HepG2 (cell line): ENCODE data around the gene SPAG9. TPM values are rescaled to one million over a fixed set of nuclear protein-coding genes. Genes with fewer than 3 reads are reported as not detected.
A peak's percentile ranks its signal among the peaks of the same experiment; 100 is the strongest.

Experiments
- ATF1 ChIP-seq: IDR thresholded peaks from 2 replicates; pipeline ENCODE4 v1.6.1; 2016; ENCODE audit warnings: mild to moderate bottlenecking, control low read depth
- NFKB2 ChIP-seq: sonication (generic); formaldehyde crosslinking; IDR thresholded peaks from 2 replicates; pipeline ENCODE4 v1.4.0; 2020; ENCODE audit warnings: missing genetic modification reagents, borderline replicate concordance
- PATZ1 ChIP-seq: sonication (generic); formaldehyde crosslinking; IDR thresholded peaks from 2 replicates; pipeline ENCODE4 v1.4.0; 2020; ENCODE audit warnings: missing genetic modification reagents
- PAXIP1 ChIP-seq: sonication (generic); formaldehyde crosslinking; conservative IDR thresholded peaks from 2 replicates; pipeline ENCODE4 v1.4.0; 2020; ENCODE audit warnings: mild to moderate bottlenecking, missing genetic modification reagents, moderate library complexity
- THRA ChIP-seq: sonication (generic); formaldehyde crosslinking; IDR thresholded peaks from 2 replicates; pipeline ENCODE4 v1.4.0; 2020; ENCODE audit warnings: missing genetic modification reagents, borderline replicate concordance
- TIGD3 ChIP-seq: sonication (generic); formaldehyde crosslinking; IDR thresholded peaks from 2 replicates; pipeline ENCODE4 v1.5.1; 2020; ENCODE audit warnings: mild to moderate bottlenecking, missing genetic modification reagents, borderline replicate concordance
- TP53 ChIP-seq: sonication (generic); formaldehyde crosslinking; conservative IDR thresholded peaks from 2 replicates; pipeline ENCODE4 v1.4.0; 2020; ENCODE audit warnings: missing genetic modification reagents
- YEATS4 ChIP-seq: sonication (generic); formaldehyde crosslinking; IDR thresholded peaks from 2 replicates; pipeline ENCODE4 v1.4.0; 2020; ENCODE audit warnings: missing genetic modification reagents, borderline replicate concordance
- ZFYVE20 ChIP-seq: sonication (generic); formaldehyde crosslinking; IDR thresholded peaks from 2 replicates; pipeline ENCODE4 v1.8.0; 2023; ENCODE audit warnings: low read depth, mild to moderate bottlenecking, moderate library complexity, missing genetic modification reagents, borderline replicate concordance
- ZKSCAN8 ChIP-seq: IDR thresholded peaks from 2 replicates; pipeline ENCODE4 v1.6.1; 2016; ENCODE audit warnings: borderline replicate concordance, missing genetic modification reagents, missing compliant biosample characterization
- ZNF10 ChIP-seq: sonication (generic); formaldehyde crosslinking; IDR thresholded peaks from 2 replicates; pipeline ENCODE4 v1.4.0; 2020; ENCODE audit warnings: mild to moderate bottlenecking, low read depth, missing genetic modification reagents, borderline replicate concordance
- ZNF207 ChIP-seq: fragments of 450-650 bp; IDR thresholded peaks from 2 replicates; pipeline ENCODE4 v1.6.1; 2016; ENCODE audit warnings: antibody characterized with exemption, borderline replicate concordance
- ZNF3 ChIP-seq: IDR thresholded peaks from 2 replicates; pipeline ENCODE4 v1.7.0; 2017; ENCODE audit warnings: inconsistent platforms
- ZNF317 ChIP-seq: sonication (generic); formaldehyde crosslinking; IDR thresholded peaks from 2 replicates; pipeline ENCODE4 v1.5.0; 2020; ENCODE audit warnings: mild to moderate bottlenecking, missing genetic modification reagents
- ZNF644 ChIP-seq: IDR thresholded peaks from 2 replicates; pipeline ENCODE4 v1.6.1; 2016; ENCODE audit warnings: low read depth
- ZNF879 ChIP-seq: sonication (generic); formaldehyde crosslinking; IDR thresholded peaks from 2 replicates; pipeline ENCODE4 v1.8.1; 2023; ENCODE audit warnings: missing genetic modification reagents
- polyA plus RNA-seq, 8 experiments: library from polyadenylated mRNA; depleted of rRNA in 3 of 8; stranded (reverse) in 7 of 8; unstranded in 1 of 8; fragments of >200 nt; fragmentation: Illumina TruSeq in 4 of 8; extraction: Trizol in 4 of 8; gene quantifications; 2 replicates each; pipeline versions ENCODE4 v1.2.1 to v1.2.3, GENCODE V29; 2011 to 2016; ENCODE audit warnings: low read depth in 4 of 8, missing spikeins in 1 of 8, mixed read lengths in 1 of 8; ENCODE audit not compliant: insufficient read depth in 1 of 8
- total RNA-seq, 5 experiments: library from RNA; depleted of rRNA; stranded (reverse); fragments of >200 nt; fragmentation: Illumina TruSeq; extraction: Trizol; gene quantifications; 2 replicates each; pipeline ENCODE4 v1.2.3, GENCODE V29; 2016; ENCODE audit warnings: low read depth in 1 of 5
- TF ChIP-seq, protein P1 (sequence below): IDR thresholded peaks from 2 replicates; pipeline ENCODE4 v1.6.1; 2016; ENCODE audit warnings: low read depth, borderline replicate concordance
- TF ChIP-seq, protein P2 (sequence below): sonication (generic); formaldehyde crosslinking; IDR thresholded peaks from 2 replicates; pipeline ENCODE4 v1.4.0; 2020; ENCODE audit warnings: missing genetic modification reagents, low read depth, mild to moderate bottlenecking, borderline replicate concordance

The SPAG9 gene
- total and polyA plus RNA-seq, 2 of the 13 experiments (the other 11 are each of a cell fraction or from before 2014, with no cell fraction given), result 43.2 to 78.6 TPM

GRCh38 chr17:50931144-50931908 is 189.3 kb downstream of the SPAG9 start (continued):
- TF ChIP-seq NFKB2 (peak; percentile 57; the same call in 1 of the 2 replicates), ZNF317 (peak; percentile 73), TIGD3 (CRISPR knock-in tag) (no peak), ZNF3 (CRISPR knock-in tag) (no peak), ZNF10 (CRISPR knock-in tag) (no peak), ZNF644 (CRISPR knock-in tag) (no peak), ZNF207 (no peak), TP53 (CRISPR knock-in tag) (no peak), ZNF879 (CRISPR knock-in tag) (no peak), PATZ1 (peak; percentile 32; the same call in 1 of the 2 replicates), ZKSCAN8 (CRISPR knock-in tag) (no peak), THRA (no peak; the same call in none of the 2 replicates), ATF1 (no peak), YEATS4 (CRISPR knock-in tag) (peak; percentile 84), ZFYVE20 (CRISPR knock-in tag) (no peak), PAXIP1 (CRISPR knock-in tag) (peak; percentile 69)
- TF ChIP-seq, protein P1, sequence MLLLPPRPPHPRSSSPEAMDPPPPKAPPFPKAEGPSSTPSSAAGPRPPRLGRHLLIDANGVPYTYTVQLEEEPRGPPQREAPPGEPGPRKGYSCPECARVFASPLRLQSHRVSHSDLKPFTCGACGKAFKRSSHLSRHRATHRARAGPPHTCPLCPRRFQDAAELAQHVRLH (CRISPR knock-in tag), result peak; percentile 68; the same call in 1 of the 2 replicates
- TF ChIP-seq, protein P2, sequence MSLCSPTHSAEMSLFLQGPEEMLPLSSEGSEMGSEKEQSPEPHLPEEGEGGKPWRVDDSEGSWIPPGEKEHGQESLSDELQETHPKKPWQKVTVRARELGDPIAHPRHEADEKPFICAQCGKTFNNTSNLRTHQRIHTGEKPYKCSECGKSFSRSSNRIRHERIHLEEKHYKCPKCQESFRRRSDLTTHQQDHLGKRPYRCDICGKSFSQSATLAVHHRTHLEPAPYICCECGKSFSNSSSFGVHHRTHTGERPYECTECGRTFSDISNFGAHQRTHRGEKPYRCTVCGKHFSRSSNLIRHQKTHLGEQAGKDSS, result peak; percentile 54; the same call in 1 of the 2 replicates
